ENCODE measurements around the gene PHC2.

Gene PHC2

DNA sequence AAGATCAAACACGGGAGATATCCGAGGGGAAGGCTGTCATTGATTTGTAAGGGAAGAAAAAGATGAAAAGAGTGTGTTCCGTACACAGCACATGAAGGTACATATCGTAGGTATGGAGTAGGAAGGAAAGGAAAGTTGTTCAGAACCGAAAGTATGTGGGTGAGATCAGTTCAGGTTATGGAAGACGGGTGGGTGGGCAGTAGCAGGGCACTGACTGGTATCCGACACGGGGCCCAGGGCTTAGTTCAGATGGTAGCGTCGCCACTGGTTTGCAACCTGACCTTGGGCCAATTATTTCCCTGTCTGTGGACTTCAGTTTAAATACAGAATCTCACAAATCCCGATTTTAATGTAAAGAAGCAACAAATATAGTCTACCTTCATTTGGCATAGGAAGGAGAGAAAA lies 82.2 kb downstream of the PHC2 start:
- peak; percentile 29 for DNase-seq

DNA sequence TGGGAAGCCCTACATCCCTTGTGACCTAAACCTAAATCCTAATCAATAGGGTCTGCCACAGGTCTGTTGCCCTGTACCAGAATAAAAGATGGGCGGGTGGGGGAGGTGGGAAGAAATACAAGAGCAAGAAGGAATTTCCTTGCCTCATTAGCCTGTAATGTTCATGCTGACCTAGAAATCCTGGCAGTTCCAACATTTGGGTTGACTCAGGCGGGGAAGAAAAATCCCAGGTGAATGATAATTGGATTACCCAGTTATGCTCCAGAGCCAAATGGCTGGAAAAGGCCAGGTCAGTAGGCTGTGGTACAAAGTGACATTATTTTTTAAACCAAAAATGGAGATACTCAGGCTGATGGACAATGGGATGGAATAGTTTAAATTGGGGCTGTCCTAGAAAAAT lies 82.7 kb downstream of the PHC2 start:
- no peak for DNase-seq

DNA sequence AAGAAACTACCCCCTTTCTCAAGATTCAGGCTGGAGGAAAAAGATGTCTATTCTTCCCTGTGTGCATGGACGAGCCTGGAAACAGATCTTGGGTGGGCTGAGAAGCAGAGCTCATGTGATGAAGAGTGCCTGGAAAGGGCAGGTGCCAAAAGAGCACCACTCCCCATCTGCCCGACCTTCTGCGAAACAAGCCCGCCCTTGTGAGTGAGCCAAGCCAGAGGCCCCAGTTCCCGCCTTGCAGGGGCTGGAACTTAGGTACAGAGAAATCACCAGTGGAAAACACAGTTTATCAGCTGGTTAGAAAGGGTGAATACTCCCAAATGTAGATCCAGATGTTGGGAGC lies 83.3 kb downstream of the PHC2 start:
- DNase-seq: peak; percentile 47

DNA sequence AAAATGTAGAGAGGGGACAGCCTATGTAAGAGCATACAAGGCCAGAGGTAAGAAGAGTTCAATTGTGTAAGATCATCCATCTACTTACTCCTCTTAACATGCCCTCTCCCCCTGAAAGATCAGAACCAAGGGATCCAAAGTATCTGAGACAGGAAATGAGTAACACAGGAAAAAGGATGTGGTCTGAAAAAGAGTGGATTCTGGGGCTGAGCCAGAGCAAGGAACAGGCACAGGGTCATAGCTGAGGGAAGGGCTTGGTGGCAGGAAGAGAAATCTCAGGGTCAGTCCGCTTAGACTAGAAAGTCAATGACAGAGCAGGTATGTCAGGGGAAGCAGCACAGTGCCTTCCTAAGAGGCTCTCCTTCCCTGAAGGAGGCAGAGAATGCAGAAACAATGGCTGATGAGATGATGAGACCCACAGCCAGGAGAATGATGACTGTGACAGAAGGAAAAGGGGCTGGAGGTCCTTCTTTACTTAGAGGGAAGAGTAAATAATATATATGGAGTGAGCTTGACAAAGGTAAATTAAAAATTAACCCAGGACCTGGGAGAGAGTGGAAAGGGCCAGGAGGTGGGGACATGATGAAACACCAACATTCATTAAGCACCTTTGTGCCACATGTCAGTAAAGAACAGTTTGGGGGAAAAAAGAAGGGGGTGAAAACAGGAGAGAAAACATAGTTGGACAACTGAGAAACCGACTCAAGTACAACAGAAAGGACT lies 83.8 kb downstream of the PHC2 start:
- DNase-seq: peak; percentile 27

DNA sequence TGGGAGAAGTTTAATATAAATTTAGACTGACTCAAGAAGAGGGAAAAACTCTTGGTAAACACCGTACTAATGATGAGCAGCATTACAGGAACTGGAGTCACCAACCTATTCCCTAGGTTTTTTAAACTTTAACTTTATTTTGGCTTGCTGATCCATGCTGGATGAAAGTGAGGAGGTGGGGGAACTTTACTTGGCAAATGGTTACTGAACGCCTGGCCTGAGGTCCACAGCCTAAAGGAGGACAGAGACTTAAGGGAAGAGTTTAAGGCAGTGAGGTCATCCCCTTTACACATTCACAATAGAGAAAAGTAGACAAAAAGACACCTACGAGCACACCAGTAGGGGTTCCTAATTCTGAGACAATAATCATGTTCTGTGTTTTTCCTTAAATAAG lies 84.4 kb downstream of the PHC2 start:
- DNase-seq: no peak

DNA sequence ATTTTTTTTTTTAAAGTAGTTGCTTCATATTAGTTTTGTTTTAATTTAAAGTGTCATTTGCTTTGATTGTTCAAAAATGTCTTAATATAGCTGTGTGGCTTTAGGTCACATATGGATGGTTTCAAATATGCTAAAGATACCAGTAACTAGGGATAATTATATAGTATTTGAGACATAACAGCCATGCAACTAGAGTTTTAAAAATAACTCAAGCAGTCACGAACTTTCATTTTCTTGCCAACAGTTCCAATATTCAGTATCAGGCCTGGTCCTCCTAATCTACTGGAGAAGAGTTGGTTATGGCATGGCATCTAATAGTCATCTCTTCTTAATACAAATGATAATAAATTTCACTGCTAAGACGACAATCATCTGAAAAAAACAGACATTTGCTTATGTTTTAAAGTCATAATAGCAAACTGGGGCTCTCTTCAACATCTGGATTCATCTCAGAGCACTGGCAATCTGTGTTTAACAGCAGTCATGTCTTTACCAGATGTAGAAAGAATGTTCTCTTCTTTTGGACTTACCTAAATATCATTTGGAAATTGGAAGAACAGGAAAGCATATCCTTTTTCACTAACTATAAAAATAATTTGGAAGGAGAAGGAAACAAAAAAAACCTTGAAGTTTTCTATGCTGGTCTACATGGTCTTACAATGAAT lies 85.9 kb downstream of the PHC2 start:
- DNase-seq: no peak

DNA sequence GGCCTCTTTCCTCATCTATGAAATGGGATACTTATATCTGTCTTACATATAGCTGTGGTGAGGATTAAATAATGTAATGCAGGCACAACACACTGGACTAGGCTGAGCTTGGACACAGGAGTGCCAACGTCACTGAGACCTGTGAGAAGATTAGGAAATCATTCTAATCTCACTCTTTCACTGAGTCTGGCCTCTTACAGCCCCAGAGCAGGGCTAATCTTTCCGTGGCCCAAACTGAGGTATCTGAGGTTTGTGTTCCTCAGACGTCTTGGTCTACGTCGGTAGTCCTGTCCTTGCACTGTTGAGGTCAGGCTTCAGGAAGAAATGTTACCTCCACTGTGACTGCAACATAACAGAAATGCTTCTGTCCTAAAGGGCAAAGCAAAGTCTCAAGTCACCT lies 87.4 kb downstream of the PHC2 start:
- no peak for DNase-seq

DNA sequence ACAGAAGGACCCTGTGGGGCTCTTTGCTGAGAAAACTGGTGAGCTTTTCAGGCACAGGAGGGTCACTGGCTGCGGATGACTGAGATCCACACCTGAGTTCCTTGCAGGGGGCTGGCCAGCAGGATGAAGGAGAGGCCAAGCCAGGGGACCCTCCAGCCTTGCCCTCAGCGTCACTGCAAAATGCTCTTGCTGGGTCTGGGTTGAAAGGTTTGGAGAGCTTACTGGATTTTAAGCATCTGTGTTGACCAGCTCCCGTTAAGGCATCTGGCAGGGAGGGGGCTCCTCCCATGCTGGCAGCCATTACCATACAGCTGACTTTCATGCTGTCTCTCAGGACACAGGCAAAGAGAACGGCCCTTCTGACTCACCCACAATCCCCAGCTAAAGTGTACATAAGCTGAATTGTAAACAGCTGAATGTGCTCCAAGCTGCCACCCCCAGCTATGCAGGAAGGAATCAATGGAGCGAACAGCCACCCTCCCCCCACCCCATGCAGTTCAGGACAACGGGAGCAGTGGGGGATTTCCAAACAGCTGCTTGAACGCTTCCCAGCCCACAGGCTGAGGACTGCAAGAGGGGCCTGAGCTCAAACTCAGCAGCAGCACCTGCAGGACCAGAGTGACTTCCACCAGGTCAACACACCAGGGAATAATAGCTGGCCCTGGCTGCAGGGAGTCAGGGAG lies 88.7 kb downstream of the PHC2 start:
- DNase-seq: peak; percentile 90

DNA sequence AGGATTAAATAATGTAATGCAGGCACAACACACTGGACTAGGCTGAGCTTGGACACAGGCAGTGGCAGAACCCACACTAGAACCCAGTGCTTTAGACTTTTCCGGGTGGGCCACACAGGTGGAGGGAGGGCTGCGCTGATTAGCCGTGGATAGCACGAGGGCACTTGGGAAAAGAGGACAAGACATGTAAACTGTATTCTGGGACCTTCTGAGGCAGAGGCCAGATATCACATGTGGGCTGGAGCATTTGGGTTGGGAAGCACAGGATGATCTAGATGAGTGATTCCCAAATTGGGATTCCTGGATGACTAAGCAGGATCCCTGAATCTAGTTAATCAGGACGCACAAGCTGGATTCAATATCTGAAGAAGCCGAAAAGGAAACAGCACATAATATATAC lies 89.7 kb downstream of the PHC2 start:
- DNase-seq: no peak

DNA sequence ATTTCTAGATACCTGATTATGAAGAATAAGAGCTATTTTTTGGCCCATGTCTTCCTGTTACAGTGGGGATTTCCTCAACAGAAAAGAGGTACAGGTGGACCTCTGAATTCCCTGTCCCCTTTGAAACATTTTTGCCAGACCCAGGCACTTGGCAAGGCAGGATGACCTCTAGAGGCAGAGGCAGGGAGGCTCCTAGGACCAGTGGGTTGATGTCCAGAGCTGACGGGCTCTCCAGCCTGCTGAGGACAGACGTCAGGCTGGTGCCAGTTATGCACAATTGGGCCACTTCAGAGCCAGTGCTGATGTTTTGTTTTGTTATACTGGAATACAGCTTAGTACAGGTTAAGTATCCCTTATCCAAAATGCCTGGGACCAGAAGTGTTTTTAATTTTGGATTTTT lies 91.5 kb downstream of the PHC2 start:
- DNase-seq: no peak

DNA sequence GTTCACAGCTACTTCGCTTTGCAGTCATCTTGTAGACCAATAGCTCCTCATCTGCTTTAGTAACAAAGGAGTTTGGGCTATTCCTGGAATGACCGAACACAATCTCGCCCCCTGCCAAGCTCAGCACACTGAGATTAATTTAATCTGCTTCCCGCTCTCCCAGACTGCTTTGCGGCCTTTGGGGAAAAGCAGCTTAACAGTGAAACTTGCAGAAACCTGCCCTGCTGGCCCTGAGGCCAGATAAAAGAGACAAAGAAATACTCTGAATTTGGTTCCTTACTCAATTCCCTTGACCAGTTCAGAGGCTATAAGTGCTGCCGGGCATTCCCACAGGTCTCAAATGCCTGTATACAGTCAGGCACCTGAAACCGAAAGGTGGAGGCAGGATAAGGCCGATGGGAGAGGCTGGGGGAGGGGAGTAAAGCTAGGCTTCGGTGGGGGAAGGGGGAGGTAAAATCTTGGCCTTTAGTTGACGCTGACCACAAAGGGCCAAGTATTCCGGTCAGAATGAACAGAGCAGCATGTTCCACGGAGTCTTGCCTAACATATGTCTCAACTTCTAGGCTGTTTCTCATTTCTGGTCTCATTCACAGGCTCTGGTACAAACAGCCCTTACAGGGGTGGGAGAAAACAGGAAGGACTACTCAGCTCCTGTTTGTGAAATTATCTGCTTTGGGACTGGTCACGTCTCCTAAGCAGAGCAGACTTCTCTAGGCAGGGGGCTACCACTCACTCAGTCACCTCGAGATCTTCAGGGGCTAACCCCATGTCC lies 92.3 kb downstream of the PHC2 start:
- DNase-seq: no peak

DNA sequence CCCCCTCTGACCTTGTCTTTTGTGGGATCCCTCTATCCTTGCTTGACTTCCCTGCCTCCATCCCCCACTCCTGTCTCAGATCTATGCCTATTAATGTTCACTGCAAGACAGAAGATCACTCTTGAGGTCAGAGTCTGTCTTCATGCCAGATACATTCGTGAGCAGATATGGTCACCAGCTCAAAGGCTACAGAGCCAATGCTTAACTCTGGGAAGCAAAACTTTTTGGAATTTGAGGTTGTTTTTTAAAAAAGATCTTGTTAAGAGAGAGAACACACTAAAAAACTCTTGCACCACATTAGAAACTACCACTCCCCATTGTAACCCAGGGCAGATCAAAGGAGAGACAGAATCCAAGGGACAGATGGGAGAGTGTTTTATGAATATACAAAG lies 92.9 kb downstream of the PHC2 start:
- no peak for DNase-seq

DNA sequence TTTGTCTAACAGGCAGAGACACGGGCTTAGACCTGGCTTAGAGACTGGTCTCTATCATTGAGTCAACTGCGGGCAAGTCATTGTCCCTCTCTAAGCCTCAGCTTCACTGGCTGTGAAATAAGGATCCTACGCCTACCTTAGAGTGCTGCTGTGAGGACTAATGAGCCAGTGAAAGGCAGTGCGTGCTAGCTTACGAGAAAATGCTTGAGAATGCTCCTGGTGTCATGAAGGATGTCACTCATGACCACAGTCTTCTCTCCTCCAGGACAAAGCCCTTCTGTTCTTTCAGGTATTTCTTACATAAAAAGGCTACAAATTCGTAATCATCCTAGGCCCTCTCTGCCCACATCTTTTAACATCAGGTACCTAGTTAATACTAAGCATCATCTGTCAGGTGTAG lies 93.5 kb downstream of the PHC2 start:
- DNase-seq: no peak

DNA sequence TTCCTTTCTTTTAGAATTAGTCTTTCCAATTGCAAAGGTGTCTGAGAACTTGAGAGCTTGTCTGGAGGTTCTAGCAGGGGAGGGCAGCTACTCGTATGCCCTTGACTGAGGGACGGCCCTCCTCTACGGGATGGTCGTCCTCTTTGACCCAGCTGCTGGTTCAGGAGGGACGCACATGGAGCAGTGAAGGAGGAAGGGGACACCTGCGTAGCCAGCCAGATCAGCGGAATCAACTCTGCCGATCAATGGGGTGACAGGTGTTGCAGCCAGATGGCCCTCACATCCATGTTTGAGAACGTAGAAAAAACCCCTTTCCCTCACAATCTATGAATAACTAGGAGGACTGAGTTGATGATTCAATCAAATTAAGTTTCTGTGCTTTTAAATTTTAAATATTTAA lies 94.3 kb downstream of the PHC2 start:
- peak; percentile 8 for DNase-seq

DNA sequence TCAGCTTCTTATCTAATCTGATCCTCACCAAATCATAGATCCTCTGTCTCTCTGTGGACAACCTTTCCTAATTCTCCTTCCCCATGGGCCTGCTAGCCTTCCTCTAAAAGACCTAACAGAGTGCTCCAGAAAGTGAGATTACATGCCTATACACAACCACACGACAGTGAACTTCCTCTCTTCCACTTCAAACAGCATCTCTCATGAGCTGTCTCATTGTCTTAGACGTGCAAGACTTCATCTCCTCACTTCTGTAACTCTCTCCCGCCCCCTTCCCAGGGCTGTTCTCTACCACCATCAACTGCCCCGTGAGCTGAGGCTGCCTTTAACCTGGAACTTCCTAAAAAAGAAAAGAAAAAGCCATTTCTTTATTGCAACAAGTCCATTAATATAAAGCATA lies 95.9 kb downstream of the PHC2 start:
- no peak for DNase-seq

DNA sequence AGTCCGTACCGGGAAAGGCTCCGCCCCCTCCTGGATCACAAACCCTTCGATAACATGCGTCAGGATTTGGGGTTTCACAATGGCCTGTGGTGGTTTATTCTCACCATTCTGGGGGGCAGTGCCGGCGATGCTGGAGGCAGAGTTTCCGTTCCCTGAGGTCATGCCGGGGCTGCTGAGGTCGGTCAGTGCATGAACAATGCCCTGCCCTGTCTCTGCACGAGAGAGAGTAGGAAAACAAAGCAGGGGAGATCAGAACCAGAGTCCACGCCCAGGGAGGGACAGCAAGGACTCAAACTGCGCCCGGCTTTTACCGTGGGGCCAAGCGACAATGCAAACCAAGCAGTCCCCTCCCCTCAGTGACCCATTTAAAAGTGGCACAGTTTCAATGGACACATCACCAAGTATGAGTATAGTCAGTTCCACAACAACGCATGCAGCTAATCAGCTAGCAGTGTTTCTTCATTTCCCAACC lies 96.8 kb downstream of the PHC2 start:
- no peak for DNase-seq

DNA sequence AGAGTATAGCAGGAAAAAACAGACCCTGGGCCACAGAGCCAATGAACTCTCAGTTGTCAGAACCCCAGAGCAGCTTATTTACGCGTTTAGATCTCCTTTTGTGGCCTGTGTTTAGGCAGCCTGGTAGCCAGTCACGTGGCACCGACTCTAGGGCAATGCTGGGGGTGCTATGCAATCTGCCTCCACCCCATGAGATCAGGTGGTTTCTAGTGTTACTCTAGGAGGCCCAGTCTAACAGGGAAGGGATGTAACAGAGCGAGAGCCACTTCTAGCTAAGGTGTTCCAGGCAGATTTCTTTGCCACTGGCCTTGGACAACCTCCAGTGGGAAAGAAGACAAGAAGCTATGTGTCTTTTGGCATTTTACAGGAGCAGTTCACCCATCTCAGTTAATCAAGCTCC lies 98.0 kb downstream of the PHC2 start:
- no peak for DNase-seq

DNA sequence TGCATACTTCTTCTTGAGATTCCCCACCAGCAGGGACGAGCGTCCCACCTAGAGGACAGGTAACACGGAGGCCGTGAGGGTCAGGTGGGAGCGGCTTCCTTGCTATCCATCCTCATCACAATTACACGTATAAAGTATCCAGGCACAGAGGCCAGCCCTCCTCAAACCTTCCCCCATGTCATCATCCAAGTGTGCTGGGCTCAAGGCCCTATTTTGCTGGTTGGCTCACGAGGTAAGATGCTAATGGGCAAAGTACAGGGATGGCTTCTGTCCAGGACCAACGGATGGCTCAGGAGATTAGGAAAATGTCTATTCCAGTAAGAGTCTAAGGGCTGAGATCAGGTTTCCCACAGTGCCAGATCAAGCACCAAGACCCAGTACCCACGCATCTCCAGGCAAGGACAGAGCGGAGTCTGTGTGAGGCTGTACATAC lies 98.5 kb downstream of the PHC2 start:
- no peak for DNase-seq

DNA sequence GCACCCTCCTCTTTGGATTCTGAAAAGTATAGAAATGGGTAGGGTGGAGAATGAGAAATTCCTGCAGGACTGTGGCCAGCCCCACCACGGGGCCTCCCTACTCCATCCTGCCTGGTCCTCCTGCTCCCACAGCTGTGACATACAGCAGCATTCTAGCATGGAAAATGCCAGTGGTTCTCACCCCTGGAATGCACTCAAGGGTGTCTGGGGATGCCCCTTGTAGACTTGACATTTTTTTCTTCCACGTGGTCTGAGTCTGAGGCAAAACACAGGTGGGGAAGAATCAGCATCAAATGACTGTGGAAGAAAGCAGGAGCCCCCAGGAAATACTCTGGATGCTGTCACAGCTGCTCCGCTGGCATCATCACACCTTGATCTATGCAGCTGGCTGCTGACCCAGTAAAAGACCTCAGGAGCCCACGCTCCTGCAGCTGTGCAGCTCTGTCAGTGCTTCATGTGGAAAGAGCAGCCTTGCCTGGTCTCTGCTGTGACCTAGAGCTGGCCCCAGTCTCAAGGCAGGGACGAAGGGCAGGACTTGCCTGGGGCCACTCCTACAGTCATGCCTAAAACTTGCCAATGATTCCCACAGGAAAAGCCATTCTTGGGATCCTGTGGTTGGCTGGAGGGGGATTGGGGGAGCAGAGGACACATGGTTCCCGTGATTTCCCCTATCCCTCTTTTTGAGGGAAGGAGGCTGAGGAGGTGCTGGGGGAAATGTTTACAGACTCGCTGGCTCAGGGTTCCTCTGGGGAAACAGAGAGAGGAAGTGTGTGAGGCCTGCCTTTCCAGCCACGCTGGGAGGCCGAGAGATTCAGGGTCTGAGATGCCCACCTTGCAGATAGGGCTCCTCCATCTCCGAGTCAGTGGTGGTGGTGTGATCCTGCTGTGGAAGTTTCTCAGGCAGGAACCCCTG lies 99.2 kb downstream of the PHC2 start:
- no peak for DNase-seq

DNA sequence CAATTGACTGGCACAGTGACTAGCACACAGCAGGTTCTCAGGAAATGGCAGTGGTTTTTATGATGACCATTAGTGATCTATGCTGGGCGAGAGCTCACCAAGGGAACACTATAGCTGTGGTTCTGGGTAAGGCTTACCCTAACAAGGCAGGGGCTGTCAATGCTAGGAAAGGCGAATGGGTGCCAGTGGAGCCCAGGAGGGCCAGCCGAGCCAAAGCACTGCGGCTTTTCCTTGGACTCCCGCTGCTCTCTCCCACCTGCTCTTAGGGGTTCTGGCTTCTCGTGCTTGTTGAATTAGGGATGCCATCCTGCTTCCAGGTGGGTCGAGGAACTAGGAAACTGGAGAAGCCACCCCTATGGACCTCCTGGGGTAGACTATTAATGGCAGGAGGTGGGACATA lies 100.0 kb downstream of the PHC2 start:
- DNase-seq: no peak

DNA sequence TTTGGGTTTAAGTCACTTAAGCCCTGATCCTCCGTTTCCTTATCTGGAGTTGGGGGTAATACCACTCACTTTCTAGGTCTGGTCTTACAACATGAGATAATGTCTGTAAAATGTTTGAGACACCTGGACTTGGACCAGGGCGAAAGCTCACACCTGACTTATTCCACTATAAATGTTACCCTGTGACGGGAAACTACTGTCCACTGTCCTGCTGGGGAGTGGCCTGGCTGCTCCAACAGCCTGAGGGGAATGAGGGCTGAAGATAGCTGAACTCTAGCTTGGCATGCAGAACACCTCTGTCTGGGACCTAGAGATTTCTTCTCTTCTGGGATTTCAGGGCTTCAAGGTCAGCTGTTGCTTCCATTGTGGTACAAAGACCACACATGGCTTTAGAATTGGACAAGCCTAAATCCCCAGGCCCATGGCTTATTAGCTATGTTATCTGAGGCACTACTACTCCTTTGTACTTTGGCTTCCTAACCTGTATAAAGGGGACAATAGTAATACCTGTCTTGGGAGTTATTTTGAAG lies 100.5 kb downstream of the PHC2 start:
- DNase-seq: no peak
